A549 (cell line): Measurements from ENCODE around the gene PDGFC.

Experiments
- BHLHE40 ChIP-seq: IDR thresholded peaks from 2 replicates; pipeline ENCODE4 v1.6.1; 2012; ENCODE audit warnings: low read depth, low read length, inconsistent platforms
- CEBPB ChIP-seq, 2 experiments: fragments of >200 bp in 1 of 2; sonication (Bioruptor Twin) in 1 of 2; formaldehyde crosslinking in 1 of 2; IDR thresholded peaks; 2 replicates each; pipeline ENCODE4 v1.6.1; 2012 to 2016
- EP300 ChIP-seq, 2 experiments: fragments of >200 bp; sonication (Bioruptor Twin); formaldehyde crosslinking; IDR thresholded peaks; 2 replicates in 1 of 2; 3 replicates in 1 of 2; pipeline ENCODE4 v1.6.1; 2016 to 2017
- JUN ChIP-seq, 2 experiments: fragments of >200 bp; sonication (Bioruptor Twin); formaldehyde crosslinking; IDR thresholded peaks; 2 replicates in 1 of 2; 3 replicates in 1 of 2; pipeline ENCODE4 v1.6.1; 2016 to 2017
- MAFK ChIP-seq: fragments of 450-650 bp; IDR thresholded peaks from 2 replicates; pipeline ENCODE4 v1.6.1; 2014; ENCODE audit not compliant: partially characterized antibody
- NPAS2 ChIP-seq: fragments of 250-450 bp; sonication (Bioruptor Pico); IDR thresholded peaks from 2 replicates; pipeline ENCODE4 v1.8.0; 2022; ENCODE audit warnings: mild to moderate bottlenecking, moderate library complexity, borderline replicate concordance
- PHF8 ChIP-seq: fragments of 200-600 bp; sonication (generic); IDR thresholded peaks from 2 replicates; pipeline ENCODE4 v1.6.1; 2016; ENCODE audit warnings: low read depth, mild to moderate bottlenecking, antibody characterized with exemption, moderate library complexity, borderline replicate concordance
- POLR2A ChIP-seq: IDR thresholded peaks from 2 replicates; pipeline ENCODE4 v1.6.1; 2012; ENCODE audit warnings: mild to moderate bottlenecking, low read length
- POLR2AphosphoS2 ChIP-seq: conservative IDR thresholded peaks from 2 replicates; pipeline ENCODE4 v1.6.1; 2012; ENCODE audit warnings: low read length, improper control_type of control experiment, inconsistent platforms
- RAD21 ChIP-seq, 2 experiments: fragments of >200 bp in 1 of 2; sonication (Bioruptor Twin) in 1 of 2; formaldehyde crosslinking in 1 of 2; IDR thresholded peaks in 1 of 2; conservative IDR thresholded peaks in 1 of 2; 2 replicates in 1 of 2; 3 replicates in 1 of 2; pipeline ENCODE4 v1.6.1; 2012 to 2018; ENCODE audit warnings: inconsistent platforms in 1 of 2
- RNF2 ChIP-seq: fragments of 200-600 bp; sonication (generic); IDR thresholded peaks from 2 replicates; pipeline ENCODE4 v1.6.1; 2016; ENCODE audit warnings: low read depth, mild to moderate bottlenecking, antibody characterized with exemption, moderate library complexity, borderline replicate concordance
- TP53 ChIP-seq: fragments of 250-450 bp; sonication (Bioruptor Pico); IDR thresholded peaks from 2 replicates; pipeline ENCODE4 v1.5.0; 2021; ENCODE audit warnings: mild to moderate bottlenecking, moderate library complexity
- ZC3H11A ChIP-seq: fragments of 450-650 bp; IDR thresholded peaks from 2 replicates; pipeline ENCODE4 v1.6.1; 2014; ENCODE audit warnings: antibody characterized with exemption, mild to moderate bottlenecking
- TF ChIP-seq, protein P1 (sequence below): fragments of >200 bp; sonication (Bioruptor Twin); formaldehyde crosslinking; IDR thresholded peaks from 3 replicates; pipeline ENCODE4 v1.5.1; 2016

DNA sequence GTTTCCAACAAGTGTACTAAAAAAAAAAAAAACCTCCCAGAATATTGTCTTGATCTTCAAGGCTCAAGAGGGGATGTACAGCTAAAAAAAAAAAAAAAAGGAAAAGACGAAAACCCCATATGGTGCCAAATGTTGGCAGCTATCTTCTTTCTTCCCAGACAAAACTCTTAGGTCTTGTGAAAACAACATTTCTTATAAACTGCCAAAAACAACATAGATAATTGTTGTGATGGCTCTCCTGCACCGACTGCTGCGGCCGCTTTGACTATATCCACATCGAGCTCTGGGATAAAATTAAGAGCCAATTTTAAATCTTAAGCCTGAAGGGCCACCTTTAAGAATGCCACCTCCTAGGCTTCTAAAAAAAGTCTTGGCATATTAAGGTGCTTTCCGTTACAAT lies 23.5 kb downstream of the PDGFC start:
- TF ChIP-seq, protein P1, sequence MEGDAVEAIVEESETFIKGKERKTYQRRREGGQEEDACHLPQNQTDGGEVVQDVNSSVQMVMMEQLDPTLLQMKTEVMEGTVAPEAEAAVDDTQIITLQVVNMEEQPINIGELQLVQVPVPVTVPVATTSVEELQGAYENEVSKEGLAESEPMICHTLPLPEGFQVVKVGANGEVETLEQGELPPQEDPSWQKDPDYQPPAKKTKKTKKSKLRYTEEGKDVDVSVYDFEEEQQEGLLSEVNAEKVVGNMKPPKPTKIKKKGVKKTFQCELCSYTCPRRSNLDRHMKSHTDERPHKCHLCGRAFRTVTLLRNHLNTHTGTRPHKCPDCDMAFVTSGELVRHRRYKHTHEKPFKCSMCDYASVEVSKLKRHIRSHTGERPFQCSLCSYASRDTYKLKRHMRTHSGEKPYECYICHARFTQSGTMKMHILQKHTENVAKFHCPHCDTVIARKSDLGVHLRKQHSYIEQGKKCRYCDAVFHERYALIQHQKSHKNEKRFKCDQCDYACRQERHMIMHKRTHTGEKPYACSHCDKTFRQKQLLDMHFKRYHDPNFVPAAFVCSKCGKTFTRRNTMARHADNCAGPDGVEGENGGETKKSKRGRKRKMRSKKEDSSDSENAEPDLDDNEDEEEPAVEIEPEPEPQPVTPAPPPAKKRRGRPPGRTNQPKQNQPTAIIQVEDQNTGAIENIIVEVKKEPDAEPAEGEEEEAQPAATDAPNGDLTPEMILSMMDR: no peak
- TF ChIP-seq ZC3H11A (no peak), RAD21 (conservative IDR thresholded peaks at IDR 0.05 in 1 of 2, IDR thresholded peaks at IDR 0.05 in 1 of 2) (no peak), TP53 (CRISPR knock-in tag) (no peak), NPAS2 (CRISPR knock-in tag) (no peak), RNF2 (no peak), POLR2AphosphoS2 (no peak), JUN (IDR thresholded peaks at IDR 0.05) (no peak), CEBPB (IDR thresholded peaks at IDR 0.05) (no peak), POLR2A (no peak), EP300 (IDR thresholded peaks at IDR 0.05) (no peak), MAFK (no peak), PHF8 (no peak), BHLHE40 (no peak)
